ENCODE measurements around the gene MYT1.

GRCh38 chr20:64232794-64233193, 68.5 kb downstream of the MYT1 start:
- TF ChIP-seq POLR2A (IDR thresholded peaks at IDR 0.05) (no peak), CTCF (IDR thresholded peaks at IDR 0.05) (no peak)

Data from breast epithelium (tissue), 3 donors.